T-helper 17 cell (primary cell): ENCODE data around the gene XPC. TPM values are rescaled to one million over a fixed set of nuclear protein-coding genes. Genes with fewer than 3 reads are reported as not detected.
A peak's percentile ranks its signal among the peaks of the same experiment; 100 is the strongest.
"Not testable (repeated sequence)": the region's sequence is repeated elsewhere in the genome, so short reads cannot be mapped to it uniquely, and the experiment has no call there.

Experiments used
- ATAC-seq: fragments of 150-1000 bp; cut with Tn5 transposase; 2 replicates; pipeline ENCODE4 v1.10.0; 2021; ENCODE audit warnings: mild to moderate bottlenecking, moderate library complexity
- DNase-seq, 3 donors: peaks; one replicate each; pipeline versions ENCODE4 v3.0.0 to v3.0.0-alpha.2; 2020 to 2021
- H3K9me3 ChIP-seq: one replicate; pipeline ENCODE4 v1.7.0; 2013; ENCODE audit warnings: low read length, mild to moderate bottlenecking; ENCODE audit not compliant: control insufficient read depth, poor library complexity, severe bottlenecking
- H3K27ac Mint-ChIP-seq: one replicate; pipeline ENCODE4 v1.8.0; 2022; ENCODE audit warnings: mild to moderate bottlenecking, moderate library complexity, mixed read lengths
- H3K27me3 Mint-ChIP-seq: one replicate; pipeline ENCODE4 v1.8.0; 2022; ENCODE audit warnings: mixed read lengths
- H3K36me3 Mint-ChIP-seq: one replicate; pipeline ENCODE4 v1.8.0; 2022; ENCODE audit warnings: low read depth, mixed read lengths
- H3K4me1 Mint-ChIP-seq: one replicate; pipeline ENCODE4 v1.8.0; 2022; ENCODE audit warnings: mild to moderate bottlenecking, mixed read lengths
- H3K4me3 Mint-ChIP-seq: one replicate; pipeline ENCODE4 v1.8.0; 2022; ENCODE audit warnings: mild to moderate bottlenecking, moderate library complexity, mixed read lengths
- total RNA-seq, 4 donors: library from RNA in 2 of 4; stranded (reverse) in 2 of 4; gene quantifications; one replicate each; pipeline ENCODE4 v1.2.3 and lab custom pipeline; 2022 to 2026

XPC gene
- total RNA-seq, 2 donors from 2014 or later, result 65.0 to 76.4 TPM

DNA sequence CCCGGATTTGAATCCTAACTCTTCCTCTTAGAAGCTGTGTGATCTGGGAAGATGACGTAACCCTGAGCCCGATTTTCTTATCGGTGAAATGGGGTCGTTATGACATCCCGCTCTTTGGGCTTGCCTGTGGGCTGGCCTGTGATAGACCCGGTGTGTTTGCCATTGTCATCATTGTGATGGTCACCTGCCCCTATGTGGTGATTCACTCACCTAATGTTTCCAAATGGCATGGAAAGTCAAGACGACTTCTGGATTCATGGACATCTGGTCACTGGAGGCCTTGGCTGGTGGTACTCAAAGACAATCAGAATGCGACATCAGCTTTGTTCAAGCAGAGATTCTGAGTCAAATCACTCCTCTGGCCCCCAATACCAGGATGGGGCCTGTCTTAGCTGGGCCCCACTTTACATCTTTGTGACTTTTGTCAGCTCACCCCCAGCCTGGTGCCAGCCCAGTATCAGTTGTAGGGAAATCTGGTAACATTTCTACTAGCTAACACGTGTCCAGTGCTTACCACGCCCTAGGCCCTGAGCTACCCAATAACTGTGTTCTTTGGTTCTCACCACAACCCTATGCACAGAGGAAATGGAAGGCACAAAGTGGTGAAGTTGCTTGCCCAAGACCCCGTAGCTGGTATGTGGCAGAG lies 50.8 kb downstream of the XPC start:
- Mint-ChIP-seq H3K27me3 (no peaks in the 10 kb centered on the region), H3K27ac (peak overlapping the region; percentile 51), H3K4me3 (peak overlapping the region; percentile 59), H3K36me3 (peaks cover 6% of the 10 kb centered on the region), H3K4me1 (peaks cover 43% of the 10 kb centered on the region)
- ATAC-seq (no peak), DNase-seq (no peak)
- no peaks in the 10 kb centered on the region for H3K9me3 ChIP-seq

DNA sequence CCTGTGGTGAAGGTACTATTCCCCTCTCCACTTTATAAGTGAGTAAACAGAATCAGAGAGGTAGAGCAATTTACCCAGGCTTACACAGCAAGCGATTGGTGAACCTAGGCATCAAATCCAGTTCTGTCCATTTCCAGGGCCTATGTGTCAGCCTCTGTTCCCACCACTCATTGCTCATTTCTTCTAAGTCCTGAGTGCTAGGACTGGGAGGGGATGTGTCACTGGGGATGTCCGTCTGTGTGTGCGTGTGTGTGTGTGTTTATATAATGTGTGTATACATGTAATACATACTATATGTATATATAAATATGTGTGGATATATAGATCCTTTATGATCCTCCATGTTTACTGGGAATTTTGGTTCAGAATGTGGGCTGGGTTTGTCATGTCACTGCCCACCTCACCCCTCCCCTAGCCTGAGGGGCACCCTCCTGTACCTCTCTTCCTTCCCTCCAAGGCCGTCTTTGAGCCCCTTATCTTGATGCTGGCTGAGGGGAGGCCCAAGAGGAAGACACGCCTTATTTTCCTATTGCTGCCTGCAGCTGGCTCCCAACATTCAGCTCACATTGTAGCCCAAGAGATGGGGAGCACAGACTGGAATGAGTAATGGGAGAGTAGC lies 51.4 kb downstream of the XPC start:
- H3K9me3 ChIP-seq, result no peaks in the 10 kb centered on the region
- Mint-ChIP-seq H3K4me1 (peaks cover 48% of the 10 kb centered on the region), H3K27ac (peak overlapping the region; percentile 99), H3K36me3 (peaks cover 7% of the 10 kb centered on the region), H3K27me3 (no peaks in the 10 kb centered on the region), H3K4me3 (peak overlapping the region; percentile 97)
- DNase-seq (no peak), ATAC-seq (no peak)

DNA sequence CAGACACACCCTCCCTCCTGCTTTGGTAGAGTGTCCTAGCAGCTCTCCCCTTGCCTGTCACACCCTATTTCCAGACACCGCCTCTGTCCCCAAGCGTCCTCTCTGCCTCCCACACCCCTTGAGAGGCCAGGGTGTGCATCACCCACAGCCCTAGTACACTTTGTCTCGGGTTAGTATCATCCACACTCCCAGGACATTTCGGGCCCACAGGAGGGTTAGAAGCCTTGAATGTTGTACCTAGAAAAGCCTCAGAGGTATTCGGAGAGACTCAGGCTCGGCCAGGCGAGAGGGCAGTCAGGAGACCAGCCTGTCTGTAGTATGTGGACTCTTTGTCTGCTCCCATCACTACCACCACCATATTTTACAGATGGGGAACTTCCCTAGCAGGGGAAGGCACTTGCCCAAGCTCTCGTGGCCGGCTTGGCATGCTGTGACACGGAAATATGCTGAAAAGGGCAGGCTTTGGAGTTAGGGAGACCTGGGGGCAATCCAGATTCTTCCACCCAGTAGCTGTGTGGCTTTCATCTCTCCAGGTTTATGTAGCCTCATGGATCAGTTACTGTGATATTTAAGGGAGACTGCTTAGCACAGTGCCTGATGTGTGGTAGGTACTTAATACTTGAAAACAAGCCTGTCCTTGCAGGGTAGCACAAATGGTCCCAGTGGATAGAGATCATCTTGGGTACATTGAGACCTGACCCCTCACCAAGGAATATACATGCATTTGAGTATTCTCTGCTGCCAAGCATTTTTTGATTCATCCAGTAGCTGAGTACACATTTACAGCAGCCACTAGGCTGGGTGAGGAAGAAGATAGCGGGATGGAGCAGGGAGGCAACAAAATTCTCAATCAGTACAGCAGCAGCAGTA lies 52.1 kb downstream of the XPC start:
- peaks cover 7% of the 10 kb centered on the region for H3K36me3 Mint-ChIP-seq
- peak overlapping the region; percentile 99 for H3K27ac Mint-ChIP-seq
- H3K4me1 Mint-ChIP-seq, result peaks cover 48% of the 10 kb centered on the region
- DNase-seq (no peak), ATAC-seq (no peak)
- H3K4me3 Mint-ChIP-seq, result peak overlapping the region; percentile 97
- no peaks in the 10 kb centered on the region for H3K27me3 Mint-ChIP-seq
- no peaks in the 10 kb centered on the region for H3K9me3 ChIP-seq

DNA sequence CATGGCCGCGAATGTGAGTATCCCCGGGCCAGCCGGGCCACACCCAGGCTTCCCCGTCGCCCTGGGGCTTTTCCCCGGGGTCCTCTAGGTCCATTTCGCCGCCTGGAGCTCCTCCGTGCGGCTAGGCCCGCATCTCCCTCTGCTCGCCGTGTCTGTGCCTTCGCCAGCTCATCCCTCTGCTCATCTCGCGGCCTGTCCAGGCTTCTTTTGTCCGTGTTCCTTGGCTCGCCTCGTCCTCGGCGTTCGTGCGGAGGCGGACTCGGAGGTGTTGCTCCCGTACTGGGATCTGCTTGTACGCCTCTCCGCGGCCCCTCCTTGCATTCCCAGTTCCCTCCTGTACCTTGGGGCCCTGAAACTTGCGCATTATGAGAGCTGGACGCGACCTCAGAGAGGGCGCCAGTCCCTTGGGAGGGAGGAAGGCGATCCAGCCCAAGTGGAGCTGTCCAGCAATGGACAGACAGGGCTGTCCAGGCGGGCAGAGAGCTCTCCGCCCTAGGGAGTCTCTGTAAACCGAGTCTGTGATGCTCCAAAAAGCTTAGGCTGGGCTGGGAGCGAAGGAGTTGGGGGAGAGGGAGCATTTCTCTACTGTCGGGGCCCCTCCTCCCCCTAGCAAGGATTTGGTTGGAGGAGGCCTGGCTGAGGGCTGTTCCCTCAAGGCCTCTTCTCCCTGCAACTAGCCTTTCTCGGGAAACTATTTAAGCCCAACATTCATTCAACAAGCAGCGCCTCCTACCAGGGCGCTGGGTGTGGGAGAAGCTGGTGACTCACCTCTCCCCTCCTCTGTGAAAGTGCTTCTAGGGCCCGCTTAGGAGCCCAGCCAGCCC lies 53.0 kb downstream of the XPC start:
- Mint-ChIP-seq H3K4me3 (peak overlapping the region; percentile 97), H3K4me1 (peaks cover 48% of the 10 kb centered on the region), H3K27me3 (no peaks in the 10 kb centered on the region), H3K36me3 (peaks cover 9% of the 10 kb centered on the region), H3K27ac (peak overlapping the region; percentile 99)
- DNase-seq (peak in 2 of 3 donors; percentile 27 to 54), ATAC-seq (peak; percentile 33)
- no peaks in the 10 kb centered on the region for H3K9me3 ChIP-seq

DNA sequence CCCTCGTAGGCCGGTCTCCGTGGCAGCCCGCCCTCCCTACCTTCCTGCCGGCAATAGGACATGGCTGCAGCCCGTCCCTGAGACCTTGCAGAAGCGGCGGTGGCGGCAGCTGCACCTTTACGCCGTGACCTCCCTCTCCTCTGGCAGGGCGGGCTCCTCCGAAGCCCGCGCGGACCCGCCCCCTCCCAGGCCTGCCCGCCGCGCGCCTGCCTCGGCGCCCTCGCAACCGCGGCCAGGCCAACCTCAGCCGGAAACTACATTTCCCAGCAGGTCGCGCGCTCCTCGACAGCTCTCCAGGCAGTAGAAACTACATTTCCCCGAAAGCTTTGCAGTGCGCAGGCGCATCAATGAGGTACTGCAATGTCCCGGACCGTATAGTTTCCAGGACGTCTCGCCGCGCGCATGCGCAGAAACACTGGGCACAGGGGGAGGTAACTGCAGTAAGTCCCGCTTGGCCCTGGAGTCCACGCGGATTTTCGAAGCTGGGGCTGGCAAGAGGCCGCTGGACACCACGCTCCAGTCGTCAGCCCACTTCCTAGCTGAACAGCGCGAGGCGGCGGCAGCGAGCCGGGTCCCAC lies 53.7 kb downstream of the XPC start, which contains the start of the genes CHCHD4 and TMEM43:
TSS of gene CHCHD4 (minus strand) at position 256 of the 578 bp plus-strand sequence. CDS start at position 62, 194 bp downstream.
TSS of gene TMEM43 (plus strand) at position 438 of the 578 bp plus-strand sequence. CDS start 142 bp downstream, outside the sequence.
- peaks cover 49% of the 10 kb centered on the region for H3K4me1 Mint-ChIP-seq
- H3K4me3 Mint-ChIP-seq, result peak within 1 kb of the TSS; percentile 97
- peaks cover 9% of the 10 kb centered on the region for H3K36me3 Mint-ChIP-seq
- no peaks in the 10 kb centered on the region for H3K27me3 Mint-ChIP-seq
- peak; percentile 91 for ATAC-seq
- peak within 1 kb of the TSS; percentile 99 for H3K27ac Mint-ChIP-seq
- no peaks in the 10 kb centered on the region for H3K9me3 ChIP-seq
- peak; percentile 94 to 97 (median 97) for DNase-seq

DNA sequence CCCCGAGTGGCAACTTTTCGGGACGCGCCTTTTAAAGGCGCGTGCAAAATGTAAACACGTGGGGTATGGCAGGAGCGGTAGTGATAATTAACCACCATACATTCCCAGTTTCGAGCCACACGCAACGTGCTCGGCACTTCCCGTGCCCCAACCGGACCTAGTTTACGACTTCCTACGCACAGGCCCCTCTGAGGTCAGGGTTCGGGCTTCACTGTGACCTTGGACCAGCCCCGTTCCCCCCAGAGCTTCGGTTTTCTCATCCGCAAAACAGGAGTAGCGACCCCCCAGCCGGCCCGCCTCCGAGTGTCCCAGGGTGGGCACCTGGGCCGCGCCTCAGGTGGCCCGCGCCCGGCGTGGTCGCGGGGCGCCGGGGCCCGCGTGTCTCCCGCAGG lies 54.2 kb downstream of the XPC start:
- Mint-ChIP-seq H3K27ac (peak overlapping the region; percentile 60), H3K4me1 (peaks cover 49% of the 10 kb centered on the region), H3K4me3 (peak overlapping the region; percentile 97), H3K27me3 (no peaks in the 10 kb centered on the region), H3K36me3 (peaks cover 9% of the 10 kb centered on the region)
- no peaks in the 10 kb centered on the region for H3K9me3 ChIP-seq
- ATAC-seq (peak; percentile 10), DNase-seq (peak in 1 of 3 donors; percentile 26)

DNA sequence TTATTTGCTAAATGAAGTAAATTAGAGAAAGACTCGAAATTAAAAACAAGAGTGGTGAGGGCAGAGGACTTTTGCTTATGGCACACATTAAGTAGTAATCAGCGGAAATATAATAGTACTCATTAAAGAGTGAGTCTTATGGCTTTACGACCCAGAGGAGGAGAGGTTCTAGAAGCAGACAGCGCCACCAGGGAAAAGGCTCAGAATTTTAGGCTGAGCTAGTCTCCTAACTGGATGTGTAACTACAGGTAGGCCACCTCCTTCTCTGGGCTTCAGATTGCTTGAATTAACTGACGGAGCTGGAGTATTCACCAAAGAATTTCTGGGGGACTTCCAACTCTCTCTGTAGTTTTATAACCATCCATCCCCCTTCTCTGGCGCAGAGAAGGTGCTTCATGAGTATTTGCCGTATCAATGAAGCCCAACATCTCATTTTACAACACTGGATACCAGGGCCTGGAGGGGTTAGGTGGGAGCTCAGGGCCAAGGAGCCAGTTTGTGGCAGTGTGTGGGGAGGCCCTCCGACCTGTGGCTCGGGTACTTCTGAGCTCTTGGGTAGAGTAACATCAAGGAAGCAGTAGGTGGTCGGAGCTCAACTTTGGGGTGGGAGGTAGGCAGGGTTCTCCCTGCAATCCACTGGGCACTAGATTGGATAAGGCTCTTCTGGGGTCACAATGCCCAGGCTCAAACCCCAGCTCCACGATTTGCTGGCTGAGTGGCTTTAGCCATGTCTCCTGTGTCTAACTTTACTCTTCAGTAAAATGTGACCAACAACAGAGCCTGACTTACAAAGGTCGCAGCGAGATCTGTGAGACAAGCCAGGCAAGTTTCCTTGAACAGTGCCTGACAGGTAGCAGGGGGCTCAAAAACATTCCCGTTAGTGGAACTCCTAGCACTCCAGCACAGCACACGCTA lies 54.8 kb downstream of the XPC start:
- H3K4me1 Mint-ChIP-seq, result peaks cover 49% of the 10 kb centered on the region
- peak overlapping the region; percentile 89 for H3K27ac Mint-ChIP-seq
- DNase-seq (no peak), ATAC-seq (no peak)
- no peaks in the 10 kb centered on the region for H3K9me3 ChIP-seq
- peaks cover 9% of the 10 kb centered on the region for H3K36me3 Mint-ChIP-seq
- H3K27me3 Mint-ChIP-seq, result no peaks in the 10 kb centered on the region
- peak overlapping the region; percentile 97 for H3K4me3 Mint-ChIP-seq

DNA sequence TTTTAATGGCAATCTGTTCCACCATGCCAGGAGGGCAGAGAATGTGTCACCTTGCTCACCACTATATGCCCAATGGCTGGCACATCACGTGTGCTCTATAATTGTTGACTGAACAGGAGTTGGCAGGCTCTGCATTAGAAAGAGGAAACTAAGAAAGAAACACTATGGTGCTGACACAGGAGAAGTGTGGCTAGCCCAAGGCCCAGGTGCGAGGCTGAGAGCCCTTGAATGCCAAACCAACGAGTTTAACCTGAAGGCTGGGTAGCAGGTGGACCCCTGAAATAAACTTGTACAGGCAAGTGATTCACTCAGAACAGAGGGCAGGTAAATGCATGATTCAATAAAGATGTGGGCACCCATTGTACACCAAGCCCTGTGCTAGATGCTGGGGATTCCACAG lies 56.1 kb downstream of the XPC start:
- no peak for DNase-seq
- ATAC-seq, result no peak
- H3K9me3 ChIP-seq, result no peaks in the 10 kb centered on the region
- Mint-ChIP-seq H3K27ac (peak overlapping the region; percentile 89), H3K36me3 (peaks cover 7% of the 10 kb centered on the region), H3K4me3 (peak overlapping the region; percentile 33), H3K27me3 (no peaks in the 10 kb centered on the region), H3K4me1 (peaks cover 41% of the 10 kb centered on the region)

DNA sequence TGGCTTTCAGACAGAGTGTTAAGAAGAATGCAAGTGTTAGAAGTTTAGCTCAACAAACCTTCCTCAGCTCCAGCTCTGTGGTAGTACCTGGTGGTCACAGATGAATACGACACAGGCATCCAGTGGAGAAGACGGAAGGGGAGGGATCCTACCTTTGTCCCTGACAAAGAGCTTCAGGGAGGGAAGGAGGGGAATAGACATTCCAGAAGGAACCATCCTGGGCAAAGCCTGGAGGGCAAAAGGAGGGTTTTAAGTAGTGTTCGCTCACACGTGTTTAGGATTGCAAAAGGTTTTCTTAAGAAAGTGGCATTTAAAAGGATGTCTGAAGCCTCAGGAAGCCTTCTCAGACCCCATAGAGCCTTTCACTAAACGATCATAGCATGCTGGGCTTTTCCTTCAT lies 56.5 kb downstream of the XPC start:
- Mint-ChIP-seq H3K4me1 (peaks cover 38% of the 10 kb centered on the region), H3K27me3 (no peaks in the 10 kb centered on the region), H3K27ac (peak overlapping the region; percentile 89), H3K4me3 (peak overlapping the region; percentile 15), H3K36me3 (peaks cover 7% of the 10 kb centered on the region)
- no peak for ATAC-seq
- no peak for DNase-seq
- H3K9me3 ChIP-seq, result no peaks in the 10 kb centered on the region

DNA sequence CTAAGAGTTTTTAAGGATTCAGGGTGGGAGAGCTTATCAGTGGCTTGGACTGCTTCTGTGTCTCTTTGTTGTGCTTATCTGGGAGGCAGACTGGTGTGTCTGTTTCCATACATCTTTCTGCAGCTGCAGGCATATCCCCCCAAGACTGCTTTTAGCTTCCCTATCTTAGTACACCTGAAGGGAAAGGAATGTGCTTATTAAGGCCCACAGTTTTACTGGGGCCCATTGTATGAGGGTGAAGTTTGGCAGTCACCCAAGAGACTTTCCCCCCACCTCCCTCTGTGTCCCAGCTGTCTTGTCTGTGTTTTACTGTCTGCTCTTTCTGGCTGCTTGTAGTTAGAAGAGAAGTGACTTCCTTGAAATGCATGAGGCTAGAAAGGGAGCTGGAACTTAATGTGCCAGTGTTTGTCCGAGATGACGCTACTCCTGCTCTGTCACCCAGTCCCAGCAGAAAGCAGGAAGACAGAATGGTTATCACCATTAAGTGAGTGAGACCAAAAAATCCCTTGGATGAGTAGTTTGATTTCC lies 57.4 kb downstream of the XPC start:
- H3K4me3 Mint-ChIP-seq, H3K36me3 Mint-ChIP-seq, H3K27me3 Mint-ChIP-seq, ATAC-seq, DNase-seq, H3K9me3 ChIP-seq: not testable (repeated sequence)
- peak overlapping the region; percentile 89 for H3K27ac Mint-ChIP-seq
- peaks cover 30% of the 10 kb centered on the region for H3K4me1 Mint-ChIP-seq

DNA sequence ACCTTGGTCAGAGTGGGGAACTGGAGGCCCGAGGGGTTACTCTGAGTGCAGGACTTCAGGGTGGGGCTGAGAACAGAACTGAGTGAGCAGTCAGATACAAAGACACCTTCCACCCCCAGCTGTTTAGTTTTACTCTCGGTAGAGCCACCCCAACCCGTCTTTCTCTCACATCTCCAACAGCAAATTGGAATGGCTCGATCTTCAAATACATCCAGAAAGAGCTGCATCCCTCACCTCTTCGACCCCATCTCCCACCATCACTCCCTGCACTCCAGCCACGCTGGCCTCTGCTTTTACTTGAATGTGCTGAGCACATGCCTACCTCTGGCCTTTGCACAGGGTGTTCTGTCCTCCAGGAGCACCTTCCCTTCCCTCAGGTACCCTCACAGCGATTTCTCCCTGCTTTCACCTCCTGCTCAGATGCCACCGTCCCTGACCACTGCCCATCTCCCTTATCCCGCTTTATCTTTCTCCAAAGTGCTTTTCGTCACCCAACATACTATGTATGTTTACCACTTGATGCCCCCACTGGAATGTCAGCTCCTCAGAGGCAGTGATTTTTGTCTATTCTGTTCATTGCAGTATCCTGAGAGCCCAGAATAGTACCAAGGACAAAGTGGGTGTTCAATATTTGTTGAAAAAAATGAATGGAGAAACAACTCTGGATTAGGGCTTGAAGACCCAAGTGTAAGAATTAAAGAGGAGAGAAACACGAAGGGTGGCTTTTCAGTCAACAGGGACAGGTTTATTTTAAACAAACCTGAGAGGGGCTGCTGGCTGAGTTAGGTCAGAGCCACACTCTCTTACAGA lies 58.1 kb downstream of the XPC start:
- H3K27me3 Mint-ChIP-seq, result no peaks in the 10 kb centered on the region
- DNase-seq (no peak), ATAC-seq (no peak)
- H3K4me1 Mint-ChIP-seq, result peaks cover 23% of the 10 kb centered on the region
- H3K9me3 ChIP-seq, result no peaks in the 10 kb centered on the region
- no peak overlapping the region for H3K4me3 Mint-ChIP-seq
- H3K36me3 Mint-ChIP-seq, result peaks cover 7% of the 10 kb centered on the region
- H3K27ac Mint-ChIP-seq, result peak overlapping the region; percentile 89
